Stimulated activated memory B cell treated with anti-CD40 and anti-IgM and Interleukin-4, amounts not matched to agents 10 μg/mL and 1 μg/mL and 100 μg/mL, for 72 hours (primary cell): ENCODE results near the gene PHF2.

Experiments used
- ATAC-seq: fragments of 150-1000 bp; cut with Tn5 transposase; 2 replicates; pipeline ENCODE4 v1.10.0; 2021
- H3K27ac Mint-ChIP-seq: one replicate; pipeline ENCODE4 v1.8.0; 2022; ENCODE audit warnings: mild to moderate bottlenecking, mixed read lengths
- H3K27me3 Mint-ChIP-seq: one replicate; pipeline ENCODE4 v1.8.0; 2022; ENCODE audit warnings: mixed read lengths
- H3K36me3 Mint-ChIP-seq: one replicate; pipeline ENCODE4 v1.8.0; 2022; ENCODE audit warnings: mixed read lengths
- H3K4me1 Mint-ChIP-seq: one replicate; pipeline ENCODE4 v1.8.0; 2022; ENCODE audit warnings: mixed read lengths
- H3K4me3 Mint-ChIP-seq: one replicate; pipeline ENCODE4 v1.8.0; 2022; ENCODE audit warnings: mild to moderate bottlenecking, moderate library complexity, mixed read lengths
- H3K9me3 Mint-ChIP-seq: one replicate; pipeline ENCODE4 v1.8.0; 2022; ENCODE audit warnings: mixed read lengths

The PHF2 gene

GRCh38 chr9:93588641-93589609 lies 12.5 kb downstream of the PHF2 start:
- H3K36me3 Mint-ChIP-seq: peaks cover 13% of the 10 kb centered on the region
- H3K27ac Mint-ChIP-seq: peak overlapping the region; percentile 3
- peaks cover 56% of the 10 kb centered on the region for H3K4me1 Mint-ChIP-seq

GRCh38 chr9:93589688-93590087 lies 13.3 kb downstream of the PHF2 start:
- Mint-ChIP-seq H3K4me1 (peaks cover 62% of the 10 kb centered on the region), H3K9me3 (no peaks in the 10 kb centered on the region), H3K4me3 (no peak overlapping the region), H3K27me3 (no peaks in the 10 kb centered on the region), H3K36me3 (peaks cover 6% of the 10 kb centered on the region), H3K27ac (peak overlapping the region; percentile 3)
- no peak for ATAC-seq

More at GRCh38 chr9:93588641-93589609, 12.5 kb downstream of the PHF2 start:
- ATAC-seq: no peak
- Mint-ChIP-seq H3K9me3 (no peaks in the 10 kb centered on the region), H3K4me3 (no peak overlapping the region), H3K27me3 (no peaks in the 10 kb centered on the region)

- H3K27me3 Mint-ChIP-seq: no peaks in the 10 kb centered on the region
- H3K36me3 Mint-ChIP-seq: peaks cover under 1% of the 10 kb centered on the region
- ATAC-seq: no peak
- no peak overlapping the region for H3K27ac Mint-ChIP-seq
- peaks cover 63% of the 10 kb centered on the region for H3K4me1 Mint-ChIP-seq
- H3K4me3 Mint-ChIP-seq: no peak overlapping the region
- no peaks in the 10 kb centered on the region for H3K9me3 Mint-ChIP-seq
These were observed 14.3 kb downstream of the PHF2 start for GRCh38 chr9:93590609-93591234.

- peaks cover 6% of the 10 kb centered on the region for H3K36me3 Mint-ChIP-seq
- peaks cover 70% of the 10 kb centered on the region for H3K4me1 Mint-ChIP-seq
- H3K27ac Mint-ChIP-seq: no peak overlapping the region
- no peak overlapping the region for H3K4me3 Mint-ChIP-seq
- H3K9me3 Mint-ChIP-seq: no peaks in the 10 kb centered on the region
- no peak for ATAC-seq
- no peaks in the 10 kb centered on the region for H3K27me3 Mint-ChIP-seq
These were observed 15.1 kb downstream of the PHF2 start for GRCh38 chr9:93591301-93592007.

- no peak for ATAC-seq
- H3K36me3 Mint-ChIP-seq: peaks cover 6% of the 10 kb centered on the region
- H3K4me3 Mint-ChIP-seq: no peak overlapping the region
- H3K4me1 Mint-ChIP-seq: peaks cover 67% of the 10 kb centered on the region
- H3K9me3 Mint-ChIP-seq: no peaks in the 10 kb centered on the region
- no peak overlapping the region for H3K27ac Mint-ChIP-seq
- no peaks in the 10 kb centered on the region for H3K27me3 Mint-ChIP-seq
These were observed 15.7 kb downstream of the PHF2 start for GRCh38 chr9:93592008-93592642.

- Mint-ChIP-seq H3K27me3 (no peaks in the 10 kb centered on the region), H3K9me3 (no peaks in the 10 kb centered on the region), H3K4me1 (peaks cover 67% of the 10 kb centered on the region), H3K4me3 (no peak overlapping the region), H3K36me3 (peaks cover 6% of the 10 kb centered on the region), H3K27ac (no peak overlapping the region)
- ATAC-seq: no peak
These were observed 16.2 kb downstream of the PHF2 start for GRCh38 chr9:93592643-93593021.

- Mint-ChIP-seq H3K9me3 (no peaks in the 10 kb centered on the region), H3K27ac (no peak overlapping the region), H3K4me3 (no peak overlapping the region), H3K27me3 (no peaks in the 10 kb centered on the region), H3K4me1 (peaks cover 69% of the 10 kb centered on the region), H3K36me3 (peaks cover 6% of the 10 kb centered on the region)
- no peak for ATAC-seq
These were observed 16.8 kb downstream of the PHF2 start for GRCh38 chr9:93593144-93593658.

- Mint-ChIP-seq H3K27me3 (no peaks in the 10 kb centered on the region), H3K4me1 (peaks cover 76% of the 10 kb centered on the region), H3K27ac (no peak overlapping the region), H3K36me3 (peaks cover 6% of the 10 kb centered on the region), H3K4me3 (no peak overlapping the region), H3K9me3 (no peaks in the 10 kb centered on the region)
- ATAC-seq: no peak
These were observed 17.8 kb downstream of the PHF2 start for GRCh38 chr9:93594041-93594756.

- H3K27me3 Mint-ChIP-seq: no peaks in the 10 kb centered on the region
- H3K4me1 Mint-ChIP-seq: peaks cover 79% of the 10 kb centered on the region
- no peaks in the 10 kb centered on the region for H3K9me3 Mint-ChIP-seq
- H3K27ac Mint-ChIP-seq: no peak overlapping the region
- H3K36me3 Mint-ChIP-seq: peaks cover 6% of the 10 kb centered on the region
- no peak overlapping the region for H3K4me3 Mint-ChIP-seq
- no peak for ATAC-seq
These were observed 19.1 kb downstream of the PHF2 start for GRCh38 chr9:93595461-93595860.

- no peaks in the 10 kb centered on the region for H3K27me3 Mint-ChIP-seq
- H3K9me3 Mint-ChIP-seq: no peaks in the 10 kb centered on the region
- no peak for ATAC-seq
- H3K4me1 Mint-ChIP-seq: peaks cover 79% of the 10 kb centered on the region
- H3K4me3 Mint-ChIP-seq: no peak overlapping the region
- no peak overlapping the region for H3K27ac Mint-ChIP-seq
- peaks cover 6% of the 10 kb centered on the region for H3K36me3 Mint-ChIP-seq
These were observed 19.5 kb downstream of the PHF2 start for GRCh38 chr9:93595861-93596365.

- no peak overlapping the region for H3K27ac Mint-ChIP-seq
- H3K4me3 Mint-ChIP-seq: no peak overlapping the region
- H3K4me1 Mint-ChIP-seq: peaks cover 79% of the 10 kb centered on the region
- no peaks in the 10 kb centered on the region for H3K27me3 Mint-ChIP-seq
- H3K36me3 Mint-ChIP-seq: peaks cover 6% of the 10 kb centered on the region
- H3K9me3 Mint-ChIP-seq: no peaks in the 10 kb centered on the region
- no peak for ATAC-seq
These were observed 20.0 kb downstream of the PHF2 start for GRCh38 chr9:93596399-93596798.

GRCh38 chr9:93597142-93597706 lies 20.8 kb downstream of the PHF2 start:
- peaks cover 79% of the 10 kb centered on the region for H3K4me1 Mint-ChIP-seq
- peaks cover 6% of the 10 kb centered on the region for H3K36me3 Mint-ChIP-seq
- H3K9me3 Mint-ChIP-seq: no peaks in the 10 kb centered on the region
- no peaks in the 10 kb centered on the region for H3K27me3 Mint-ChIP-seq
- H3K4me3 Mint-ChIP-seq: no peak overlapping the region
- no peak overlapping the region for H3K27ac Mint-ChIP-seq
- ATAC-seq: no peak

- peaks cover 76% of the 10 kb centered on the region for H3K4me1 Mint-ChIP-seq
These were observed 21.7 kb downstream of the PHF2 start for GRCh38 chr9:93597871-93598646.

More at GRCh38 chr9:93597871-93598646, 21.7 kb downstream of the PHF2 start:
- no peak for ATAC-seq
- Mint-ChIP-seq H3K27ac (no peak overlapping the region), H3K27me3 (no peaks in the 10 kb centered on the region), H3K36me3 (peaks cover 6% of the 10 kb centered on the region), H3K4me3 (no peak overlapping the region), H3K9me3 (no peaks in the 10 kb centered on the region)
